TTC549 (cell line): ENCODE data around the gene DNAAF1.
"Not testable (repeated sequence)": the region's sequence is repeated elsewhere in the genome, so short reads cannot be mapped to it uniquely, and the experiment has no call there.

Experiments
- FAIRE-seq: peaks from 2 replicates; lab custom pipeline; 2012; peaks lifted over from hg19 to GRCh38; lab: Jason Lieb, UNC

Gene DNAAF1

GRCh38 chr16:84144859-84145639, at the start of gene DNAAF1, which contains the start of gene HSDL1:
DNAAF1 (plus strand) TSS chr16:84145308; CDS start chr16:84145441, 133 bp downstream.
HSDL1 (minus strand) TSS chr16:84145177; CDS start chr16:84131321, 13,856 bp downstream.
- no peak for FAIRE-seq

DNA sequence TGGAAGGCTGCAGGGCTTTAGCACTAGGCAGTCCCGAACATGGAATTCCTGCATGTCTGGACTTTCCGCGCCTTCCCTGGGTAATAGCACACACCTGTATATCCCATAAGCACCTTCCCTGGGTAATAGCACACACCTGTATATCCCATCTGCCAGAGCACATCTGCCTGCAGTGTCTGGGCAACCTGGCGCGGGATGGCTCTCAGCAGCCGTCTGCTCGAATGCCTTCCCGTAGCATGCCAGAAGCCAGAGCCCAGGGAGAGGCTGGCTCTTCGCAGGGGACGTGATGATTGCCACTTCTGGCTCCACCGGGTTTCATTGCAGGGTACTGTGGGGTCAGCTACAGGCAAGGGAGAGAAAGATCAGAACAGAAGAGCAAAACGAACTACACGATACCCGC, 49.6 kb upstream of the DNAAF1 start:
- no peak for FAIRE-seq

DNA sequence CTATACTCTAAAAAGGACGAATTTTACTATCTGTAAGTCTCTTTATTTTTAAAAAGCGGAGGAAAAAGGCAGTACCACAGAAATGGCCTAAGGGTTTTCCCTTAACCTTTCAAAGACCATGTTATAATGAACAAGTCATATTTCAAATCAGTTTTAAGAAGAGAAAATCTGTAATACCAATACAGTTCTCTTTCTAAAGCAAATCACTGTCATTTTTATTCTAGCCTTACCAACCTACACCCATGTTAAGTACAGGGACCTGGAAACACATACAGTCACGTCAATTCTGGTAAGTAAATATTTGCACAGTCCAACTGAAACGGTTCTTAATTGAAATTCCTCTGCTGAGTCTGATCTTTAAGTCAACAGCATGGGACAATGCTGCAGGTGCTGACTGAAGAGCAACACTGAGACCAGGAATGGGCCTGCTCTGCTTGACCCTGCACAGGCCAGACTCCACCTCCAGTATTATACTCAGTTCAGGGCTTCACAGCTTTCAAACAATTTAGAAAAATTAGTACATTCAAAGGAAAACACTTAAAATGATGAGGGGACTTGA, 48.6 kb upstream of the DNAAF1 start:
- no peak for FAIRE-seq

- FAIRE-seq: no peak
Measured at GRCh38 chr16:84098939-84099338, 46.2 kb upstream of the DNAAF1 start.

DNA sequence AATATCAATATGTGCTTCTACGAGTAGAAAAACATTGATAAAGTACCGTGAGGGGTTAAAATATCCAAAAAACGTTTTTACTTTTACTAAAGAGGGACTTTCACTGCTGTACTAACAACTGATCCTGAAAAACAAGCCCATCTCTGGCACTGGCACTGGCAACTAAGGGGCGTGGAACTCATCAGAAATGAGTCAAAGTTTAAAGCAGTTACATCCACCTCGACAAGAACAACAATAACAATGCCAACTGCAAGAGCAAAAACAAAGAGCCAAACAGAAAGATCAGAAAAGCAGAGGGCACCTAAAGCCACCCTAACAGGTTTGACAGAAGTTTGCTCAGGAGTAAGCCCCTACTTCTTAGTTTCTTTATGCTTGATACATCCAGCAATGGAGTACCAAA, 41.4 kb upstream of the DNAAF1 start:
- no peak for FAIRE-seq

DNA sequence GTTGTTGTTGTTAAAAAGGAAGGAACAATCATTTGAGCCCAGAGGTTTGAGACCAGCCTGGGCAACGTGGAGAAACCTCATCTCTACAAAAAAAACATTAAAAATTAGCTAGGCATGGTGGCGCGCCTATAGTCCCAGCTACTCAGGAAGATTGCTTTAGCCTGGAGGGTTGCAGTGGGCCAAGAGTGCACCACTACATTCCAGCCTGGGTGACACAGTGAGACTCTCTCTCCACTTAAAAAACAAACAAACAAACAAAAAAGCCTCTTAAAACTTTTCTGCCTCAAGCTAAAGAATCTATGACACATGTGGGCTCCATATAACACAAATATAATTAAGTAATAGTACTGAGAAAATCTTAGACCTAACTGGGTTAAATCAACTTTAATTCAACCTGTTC, 40.9 kb upstream of the DNAAF1 start:
- no peak for FAIRE-seq

- FAIRE-seq: no peak
Measured at GRCh38 chr16:84105301-84105815, 39.8 kb upstream of the DNAAF1 start.

DNA sequence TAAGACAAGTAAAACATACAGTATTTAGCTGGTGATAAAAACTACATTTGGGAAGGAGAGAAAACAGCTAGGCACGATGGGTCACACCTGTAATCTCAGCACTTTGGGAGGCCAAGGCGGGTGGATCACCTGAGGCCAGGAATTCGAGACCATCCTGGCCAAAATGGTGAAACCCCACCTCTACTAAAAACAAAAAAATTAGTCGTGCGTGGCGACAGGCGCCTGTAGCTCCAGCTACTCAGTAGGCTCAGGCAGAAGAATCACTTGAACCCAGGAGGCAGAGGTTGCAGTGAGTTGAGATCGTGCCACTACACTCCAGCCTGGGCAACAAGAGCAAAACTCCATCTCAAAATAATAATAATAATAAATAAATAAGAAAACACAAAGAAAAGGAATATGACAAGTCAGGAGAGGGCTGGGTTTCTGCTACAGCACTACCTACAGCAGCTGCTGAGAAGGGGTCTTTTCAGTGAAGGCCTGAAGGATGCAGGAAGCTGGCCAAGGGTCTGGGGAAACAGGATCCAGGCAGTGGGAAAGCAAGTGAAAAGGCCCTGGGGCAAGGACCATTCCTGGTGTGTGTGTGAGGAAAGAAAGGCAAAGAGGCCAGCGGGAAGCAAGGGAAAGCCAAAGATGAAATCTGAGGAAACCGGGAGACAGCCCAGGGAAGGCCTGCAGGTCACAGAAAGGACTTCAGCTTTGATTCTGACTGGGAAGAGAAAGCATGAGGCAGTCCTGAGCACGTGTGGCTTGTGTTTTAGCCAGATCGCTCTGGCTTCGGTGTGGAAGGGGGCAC, 39.0 kb upstream of the DNAAF1 start:
- no peak for FAIRE-seq

DNA sequence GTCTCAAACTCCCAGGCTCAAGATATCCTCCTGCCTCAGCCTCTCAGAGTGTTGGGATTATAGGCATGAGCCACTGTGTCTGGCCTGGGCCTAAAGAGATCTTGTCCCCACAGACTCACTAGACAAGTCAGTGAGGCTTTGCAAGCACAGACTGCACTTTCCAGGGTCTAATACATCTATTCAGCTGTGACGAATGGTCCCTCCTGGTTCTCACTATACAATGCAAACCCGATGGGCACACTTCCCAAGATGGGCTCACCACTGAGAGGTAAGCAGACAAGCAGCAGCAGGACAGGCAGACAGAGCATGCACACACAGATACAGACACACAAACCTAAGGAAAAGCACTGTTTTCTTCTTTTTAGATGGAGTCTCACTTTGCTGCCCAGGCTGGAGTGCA, 37.2 kb upstream of the DNAAF1 start:
- no peak for FAIRE-seq

GRCh38 chr16:84109598-84110335, 35.3 kb upstream of the DNAAF1 start:
- no peak for FAIRE-seq

GRCh38 chr16:84110527-84110926, 34.6 kb upstream of the DNAAF1 start:
- no peak for FAIRE-seq

DNA sequence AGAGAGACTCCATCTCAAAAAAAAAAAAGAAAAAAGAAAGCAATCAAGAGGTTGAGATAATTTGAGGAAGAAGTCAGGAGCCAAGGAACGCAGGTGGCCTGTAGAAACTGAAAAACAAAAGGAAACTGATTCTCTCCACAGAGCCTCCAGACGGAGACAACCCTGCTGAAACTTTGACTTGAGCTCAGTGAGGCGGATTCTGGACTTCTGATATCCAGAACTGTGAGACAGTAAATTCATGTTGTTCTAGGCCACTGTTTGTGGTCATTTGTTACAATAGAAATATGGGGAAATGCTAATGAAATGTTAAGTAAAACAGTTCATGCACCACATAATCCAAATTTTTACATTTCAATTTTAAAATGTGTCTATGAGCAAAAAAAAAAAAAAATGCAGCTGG, 33.6 kb upstream of the DNAAF1 start:
- FAIRE-seq: no peak

- FAIRE-seq: not testable (repeated sequence)
Measured at GRCh38 chr16:84111949-84112348, 33.2 kb upstream of the DNAAF1 start.

DNA sequence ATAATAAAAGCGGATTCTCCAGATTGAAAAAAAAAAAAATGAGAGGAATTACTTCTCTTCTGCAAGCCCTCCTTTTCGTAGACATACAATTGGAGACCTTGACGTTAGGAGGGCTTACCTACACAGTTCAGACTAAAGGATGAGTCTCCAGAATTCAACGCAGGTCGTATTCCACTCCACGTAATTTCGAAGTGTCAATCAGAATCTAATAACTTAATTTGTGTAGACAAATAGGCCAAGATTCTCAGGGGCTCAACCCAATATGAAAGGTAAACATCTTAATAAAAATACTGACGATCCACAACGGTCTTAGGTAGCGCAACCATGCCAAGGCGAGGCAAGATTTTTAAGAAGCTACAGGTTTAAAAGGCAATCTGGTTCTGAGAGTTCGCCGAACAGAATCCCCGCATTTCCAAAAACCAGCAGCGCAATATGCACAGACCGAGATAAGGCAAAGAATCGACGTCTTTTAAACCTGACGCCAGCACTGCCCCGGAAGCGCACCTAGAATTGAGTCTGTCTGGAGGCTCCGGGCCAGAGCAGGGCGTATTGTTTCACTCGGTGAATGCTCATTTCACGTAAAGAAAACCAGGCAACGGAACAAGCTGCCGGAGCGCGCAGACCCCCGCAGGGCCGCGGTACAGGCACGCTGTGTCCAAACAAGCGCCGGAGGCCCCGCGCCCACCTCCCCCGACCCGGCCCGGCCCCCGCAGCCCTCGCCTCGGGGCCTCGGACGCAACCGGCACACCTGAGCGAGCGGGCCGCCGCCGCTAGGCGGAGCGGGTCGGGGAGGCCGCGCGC, 29.0 kb upstream of the DNAAF1 start:
- no peak for FAIRE-seq

GRCh38 chr16:84116720-84117493, 28.2 kb upstream of the DNAAF1 start, which contains the start of gene MBTPS1:
MBTPS1 (minus strand) TSS chr16:84116942; CDS start chr16:84101783, 15,159 bp downstream.
- no peak for FAIRE-seq

DNA sequence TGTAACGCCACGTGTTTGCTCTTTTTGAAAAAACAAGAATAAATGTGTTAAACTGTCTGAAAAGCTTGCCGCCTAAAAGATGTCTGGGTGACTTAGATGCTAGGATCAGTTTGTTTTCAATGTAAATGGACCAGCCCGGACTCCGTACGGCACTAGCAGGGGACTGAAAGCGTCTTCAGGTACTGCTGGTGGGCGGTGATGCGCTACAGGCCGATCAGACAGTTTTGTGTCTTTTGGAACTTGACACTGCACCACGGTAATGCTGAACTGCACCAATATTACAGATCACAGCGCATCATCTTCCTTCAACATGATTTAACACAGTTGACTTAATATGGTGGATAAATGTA, 27.6 kb upstream of the DNAAF1 start:
- no peak for FAIRE-seq

- not testable (repeated sequence) for FAIRE-seq
Measured at GRCh38 chr16:84118315-84118714, 26.8 kb upstream of the DNAAF1 start.

DNA sequence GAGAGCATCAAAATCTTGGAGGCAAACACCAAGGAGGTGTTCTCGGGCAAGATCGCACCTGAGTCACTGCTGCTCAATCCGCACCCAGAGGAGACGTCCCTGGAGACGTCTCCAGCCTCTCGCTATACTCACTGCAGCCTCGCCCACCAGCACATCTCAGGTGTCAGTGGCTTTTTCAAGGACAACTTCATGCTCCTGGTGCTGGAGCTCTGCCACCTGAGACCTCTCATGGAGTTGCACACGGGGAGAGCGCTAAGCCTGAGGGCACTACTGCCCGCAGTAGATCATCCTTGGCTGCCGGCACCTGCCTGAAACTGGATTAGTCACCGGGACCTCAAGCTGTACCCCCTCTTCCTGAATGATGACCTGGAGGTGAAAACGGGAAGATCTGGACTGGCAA, 25.7 kb upstream of the DNAAF1 start:
- FAIRE-seq: no peak

GRCh38 chr16:84120023-84120422, 25.1 kb upstream of the DNAAF1 start:
- FAIRE-seq: no peak

DNA sequence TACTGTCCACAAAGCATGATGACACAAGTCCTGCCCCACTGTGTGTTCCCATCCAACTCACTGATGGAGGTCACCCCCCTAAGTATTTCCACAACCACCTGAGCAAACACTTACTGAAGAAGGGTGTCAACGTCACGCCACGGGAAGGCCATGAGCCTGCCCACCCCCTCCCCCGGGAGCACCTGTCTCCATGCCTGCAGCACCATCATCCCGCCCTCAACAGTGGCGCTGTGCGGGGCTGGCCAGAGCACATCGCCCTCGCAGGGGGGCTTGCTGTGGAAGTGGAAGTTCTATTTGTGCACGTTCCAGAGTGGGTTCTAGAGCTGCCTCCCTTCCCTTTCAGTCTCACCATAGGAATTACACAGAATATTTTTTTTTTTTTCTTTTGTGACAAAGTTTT, 24.1 kb upstream of the DNAAF1 start:
- no peak for FAIRE-seq
